Erythroblast (primary cell): Measurements from ENCODE around the gene FLCN.

Experiments used
- GATA1 ChIP-seq: IDR thresholded peaks from 2 replicates; pipeline ENCODE4 v1.6.1; 2011; ENCODE audit warnings: low read depth, mild to moderate bottlenecking, control low read depth, low read length, moderate library complexity
- POLR2A ChIP-seq: IDR thresholded peaks from 2 replicates; pipeline ENCODE4 v1.6.1; 2011; ENCODE audit warnings: mild to moderate bottlenecking, low read length

DNA sequence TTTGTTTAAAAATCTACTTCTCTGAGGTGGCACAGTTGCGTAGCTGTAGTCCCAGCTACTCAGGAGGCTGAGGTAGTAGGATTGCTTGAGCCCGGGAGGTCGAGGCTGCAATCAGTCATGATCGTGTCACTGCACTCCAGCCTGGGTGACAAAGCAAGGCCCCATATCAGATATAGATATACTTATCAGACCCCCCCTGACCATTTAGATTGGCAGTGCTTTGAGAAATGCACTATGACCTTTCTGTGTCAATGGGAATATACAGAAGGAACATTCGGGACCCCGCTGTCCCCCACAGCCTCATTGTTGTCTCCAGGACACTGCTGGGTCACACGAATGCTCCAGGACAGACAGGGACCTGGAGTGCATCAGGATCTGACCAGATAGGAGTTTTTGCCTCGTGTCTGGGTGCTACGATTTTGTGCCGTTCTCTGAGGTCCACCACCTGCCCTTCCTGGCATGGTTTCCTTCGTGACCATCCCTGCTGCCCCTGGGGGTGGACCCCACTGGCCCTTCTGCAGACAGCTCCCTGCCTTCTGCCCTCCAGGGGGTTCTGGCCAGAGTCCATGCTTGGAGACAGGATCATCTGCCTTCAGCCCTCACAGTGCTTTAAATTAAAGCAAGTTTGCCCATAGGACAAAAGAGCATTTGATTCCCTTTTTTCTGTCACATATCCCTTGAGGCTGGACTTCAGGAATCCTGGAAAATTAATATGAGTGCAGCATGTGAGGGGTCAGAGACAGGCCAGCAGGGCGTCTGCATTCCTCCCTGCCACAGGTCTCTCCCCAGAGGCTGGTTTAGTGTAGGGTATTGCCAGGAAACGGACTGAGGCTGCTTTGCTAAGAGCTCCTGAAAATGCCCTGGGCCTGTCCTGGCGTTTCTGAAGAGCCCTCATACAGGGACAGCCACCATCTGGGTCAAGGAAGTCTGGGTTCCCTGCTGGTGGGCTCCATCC is 50.1 kb downstream of the FLCN start:
- TF ChIP-seq POLR2A (no peak), GATA1 (no peak)
